Keratinocyte (primary cell): ENCODE results near the gene KCNQ4. TPM values are rescaled to one million over a fixed set of nuclear protein-coding genes. Genes with fewer than 3 reads are reported as not detected.

Experiments
- DNase-seq: peaks from one replicate; pipeline ENCODE4 v3.0.0-alpha.2; 2011; ENCODE audit warnings: low read depth, missing footprints, low spot score
- FAIRE-seq: peaks from 2 replicates; lab custom pipeline; 2011; peaks lifted over from hg19 to GRCh38; lab: Jason Lieb, UNC
- H2AFZ ChIP-seq: 2 replicates; pipeline ENCODE4 v1.6.0; 2012; ENCODE audit warnings: low read length, control low read depth, inconsistent platforms; ENCODE audit not compliant: control insufficient read depth
- H3K27ac ChIP-seq: 2 replicates; pipeline ENCODE4 v1.5.1; 2011; ENCODE audit warnings: low read length; ENCODE audit not compliant: control insufficient read depth, insufficient read depth
- H3K27me3 ChIP-seq: 3 replicates; pipeline ENCODE4 v1.6.0; 2011; ENCODE audit warnings: low read length; ENCODE audit not compliant: control insufficient read depth, insufficient read depth; ENCODE audit errors: extremely low read depth
- H3K36me3 ChIP-seq, 2 experiments: 2 replicates in 1 of 2; 3 replicates in 1 of 2; pipeline ENCODE4 v1.5.1; 2011; ENCODE audit warnings: low read length in 2 of 2, mild to moderate bottlenecking in 1 of 2; ENCODE audit not compliant: control insufficient read depth in 2 of 2, insufficient read depth in 2 of 2; ENCODE audit errors: extremely low read depth in 1 of 2
- H3K4me1 ChIP-seq: 3 replicates; pipeline ENCODE4 v1.5.1; 2011; ENCODE audit warnings: low read length; ENCODE audit not compliant: control insufficient read depth, insufficient read depth; ENCODE audit errors: extremely low read depth
- H3K4me2 ChIP-seq: 3 replicates; pipeline ENCODE4 v1.6.0; 2011; ENCODE audit warnings: low read depth, low read length; ENCODE audit not compliant: control insufficient read depth, insufficient read depth; ENCODE audit errors: extremely low read depth
- H3K4me3 ChIP-seq, 3 experiments: fragments of 200-600 bp in 1 of 3; sonication (generic) in 1 of 3; 2 replicates in 2 of 3; 3 replicates in 1 of 3; pipeline ENCODE4 v1.5.1; 2011 to 2016; ENCODE audit warnings: low read length in 3 of 3, mild to moderate bottlenecking in 3 of 3, control low read depth in 2 of 3, inconsistent platforms in 1 of 3, low read depth in 1 of 3, mixed read lengths in 1 of 3, mixed run types in 1 of 3, moderate library complexity in 1 of 3; ENCODE audit not compliant: control insufficient read depth in 2 of 3, insufficient read depth in 2 of 3; ENCODE audit errors: extremely low read depth in 1 of 3
- H3K79me2 ChIP-seq: 2 replicates; pipeline ENCODE4 v1.6.0; 2012; ENCODE audit warnings: low read length; ENCODE audit not compliant: control insufficient read depth, insufficient read depth
- H3K9ac ChIP-seq: 3 replicates; pipeline ENCODE4 v1.6.0; 2011; ENCODE audit warnings: low read length; ENCODE audit not compliant: control insufficient read depth, insufficient read depth; ENCODE audit errors: extremely low read depth
- H3K9me1 ChIP-seq: 3 replicates; pipeline ENCODE4 v1.6.0; 2011; ENCODE audit warnings: low read length; ENCODE audit not compliant: control insufficient read depth, insufficient read depth; ENCODE audit errors: extremely low read depth
- H3K9me3 ChIP-seq: 2 replicates; pipeline ENCODE4 v1.5.1; 2012; ENCODE audit warnings: low read depth, low read length; ENCODE audit not compliant: control insufficient read depth
- H4K20me1 ChIP-seq: 3 replicates; pipeline ENCODE4 v1.6.0; 2011; ENCODE audit warnings: low read length; ENCODE audit not compliant: control insufficient read depth, insufficient read depth; ENCODE audit errors: extremely low read depth
- EZH2 ChIP-seq: IDR thresholded peaks from one replicate; pipeline ENCODE4 v1.6.1; 2012; ENCODE audit warnings: inconsistent platforms, mild to moderate bottlenecking, low read length, moderate library complexity
- dilution Hi-C: fragments of 300-500 bp; cut with MboI; formaldehyde crosslinking; loops from one replicate; pipeline ENCODE4 v1.7.0; 2020; ENCODE audit warnings: low sequenced_read_pairs; ENCODE audit not compliant: extremely low pct_ligation_motif_present
- polyA plus RNA-seq, 5 experiments: library from polyadenylated mRNA; depleted of rRNA in 3 of 5; stranded (reverse) in 3 of 5; stranded (forward) in 1 of 5; unstranded in 1 of 5; fragments of >200 nt; gene quantifications; 1 replicate in 1 of 5; 2 replicates in 3 of 5; 3 replicates in 1 of 5; pipeline versions ENCODE4 v1.2.1 to v1.2.3, GENCODE V29; 2011 to 2012; ENCODE audit warnings: missing spikeins in 2 of 5, low read depth in 1 of 5, low replicate concordance in 1 of 5
- TF ChIP-seq, protein P1 (sequence below), 3 experiments: IDR thresholded peaks in 1 of 3; conservative IDR thresholded peaks in 1 of 3; optimal IDR thresholded peaks in 1 of 3; 2 replicates in 2 of 3; 3 replicates in 1 of 3; pipeline versions ENCODE3 to v1.5.1; 2011; ENCODE audit warnings: low read length in 3 of 3, mild to moderate bottlenecking in 3 of 3, moderate library complexity in 2 of 3, control low read depth in 1 of 3, inconsistent platforms in 1 of 3; ENCODE audit not compliant: insufficient read depth in 2 of 3; ENCODE audit errors: extremely low read depth in 1 of 3

The KCNQ4 gene
- polyA plus RNA-seq, 1 donor (not counting 4 experiments of a cell fraction or from before 2014, with no cell fraction given): not detected

DNA sequence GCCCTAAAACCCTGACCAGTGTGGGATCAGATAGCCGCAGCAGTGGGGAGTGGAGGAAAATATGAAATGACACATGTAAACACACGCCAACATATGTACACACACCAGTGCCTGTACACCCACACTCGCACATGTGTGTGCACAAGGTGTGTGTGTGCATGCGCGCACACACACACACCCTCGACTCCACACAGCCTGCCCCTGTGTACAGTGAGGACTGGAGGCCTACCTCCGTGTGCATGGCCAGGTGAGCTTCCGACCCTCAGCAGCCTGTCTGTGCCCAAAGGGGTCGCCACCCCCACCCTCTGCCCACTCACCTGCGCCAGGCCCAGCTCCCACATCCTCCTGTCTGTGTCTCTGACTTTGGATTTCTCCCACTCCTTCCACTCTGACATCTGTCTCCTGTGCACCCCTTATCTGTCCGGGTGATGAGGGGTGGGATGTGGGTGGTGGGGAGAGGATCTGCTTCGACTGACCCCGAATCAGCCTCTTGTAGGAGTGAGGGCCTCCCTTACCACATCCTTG, 46.9 kb downstream of the KCNQ4 start:
- Histone ChIP-seq H3K27me3 (peaks cover 3% of the 10 kb centered on the region), H3K79me2 (no peaks in the 10 kb centered on the region), H3K4me2 (no peak overlapping the region), H2AFZ (no peak overlapping the region), H3K9me3 (no peaks in the 10 kb centered on the region), H3K4me3 (no peak overlapping the region), H3K36me3 (no peaks in the 10 kb centered on the region), H3K27ac (no peak overlapping the region), H3K9ac (no peak overlapping the region), H3K9me1 (no peaks in the 10 kb centered on the region), H4K20me1 (no peaks in the 10 kb centered on the region), H3K4me1 (peaks cover 6% of the 10 kb centered on the region)
- dilution Hi-C loops: no loop called here
- no peak for DNase-seq
- no peak for FAIRE-seq
- TF ChIP-seq EZH2: no peak
- TF ChIP-seq, protein P1, sequence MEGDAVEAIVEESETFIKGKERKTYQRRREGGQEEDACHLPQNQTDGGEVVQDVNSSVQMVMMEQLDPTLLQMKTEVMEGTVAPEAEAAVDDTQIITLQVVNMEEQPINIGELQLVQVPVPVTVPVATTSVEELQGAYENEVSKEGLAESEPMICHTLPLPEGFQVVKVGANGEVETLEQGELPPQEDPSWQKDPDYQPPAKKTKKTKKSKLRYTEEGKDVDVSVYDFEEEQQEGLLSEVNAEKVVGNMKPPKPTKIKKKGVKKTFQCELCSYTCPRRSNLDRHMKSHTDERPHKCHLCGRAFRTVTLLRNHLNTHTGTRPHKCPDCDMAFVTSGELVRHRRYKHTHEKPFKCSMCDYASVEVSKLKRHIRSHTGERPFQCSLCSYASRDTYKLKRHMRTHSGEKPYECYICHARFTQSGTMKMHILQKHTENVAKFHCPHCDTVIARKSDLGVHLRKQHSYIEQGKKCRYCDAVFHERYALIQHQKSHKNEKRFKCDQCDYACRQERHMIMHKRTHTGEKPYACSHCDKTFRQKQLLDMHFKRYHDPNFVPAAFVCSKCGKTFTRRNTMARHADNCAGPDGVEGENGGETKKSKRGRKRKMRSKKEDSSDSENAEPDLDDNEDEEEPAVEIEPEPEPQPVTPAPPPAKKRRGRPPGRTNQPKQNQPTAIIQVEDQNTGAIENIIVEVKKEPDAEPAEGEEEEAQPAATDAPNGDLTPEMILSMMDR (optimal IDR thresholded peaks at IDR 0.05 in 1 of 3, IDR thresholded peaks at IDR 0.05 in 1 of 3, conservative IDR thresholded peaks at IDR 0.05 in 1 of 3; ENCODE audit: extremely low read depth in 1 of 3, insufficient read depth in 2 of 3, low read length in 3 of 3): no peak

DNA sequence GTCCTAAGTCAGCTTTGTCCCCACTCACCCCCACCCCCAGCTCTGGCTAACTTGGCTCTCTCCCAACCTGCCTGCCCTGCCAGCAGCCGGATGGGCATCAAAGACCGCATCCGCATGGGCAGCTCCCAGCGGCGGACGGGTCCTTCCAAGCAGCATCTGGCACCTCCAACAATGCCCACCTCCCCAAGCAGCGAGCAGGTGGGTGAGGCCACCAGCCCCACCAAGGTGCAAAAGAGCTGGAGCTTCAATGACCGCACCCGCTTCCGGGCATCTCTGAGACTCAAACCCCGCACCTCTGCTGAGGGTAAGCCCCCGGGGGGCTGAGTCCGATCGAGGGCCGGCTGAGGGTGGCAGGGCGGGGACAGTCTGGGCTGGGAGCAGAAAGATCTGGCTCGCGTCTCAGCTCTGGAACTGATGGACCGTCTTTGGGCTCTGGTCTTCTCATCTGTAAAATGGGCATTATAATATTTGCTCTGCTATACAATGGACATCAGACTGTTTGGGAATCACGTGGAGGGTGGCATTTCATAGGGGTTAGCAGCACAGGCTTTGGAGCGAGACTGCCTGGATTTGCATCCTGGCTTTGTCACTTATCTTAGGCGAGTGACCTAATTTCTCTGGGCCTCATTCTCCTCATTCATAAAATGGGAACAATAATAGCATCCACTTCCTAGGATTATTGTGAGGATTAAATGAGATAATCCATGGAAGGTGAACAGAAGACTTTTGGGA, 47.6 kb downstream of the KCNQ4 start:
- Histone ChIP-seq H3K9me1 (no peaks in the 10 kb centered on the region), H3K4me2 (no peak overlapping the region), H3K27me3 (peaks cover 8% of the 10 kb centered on the region), H3K27ac (no peak overlapping the region), H3K4me1 (peaks cover 6% of the 10 kb centered on the region), H3K4me3 (no peak overlapping the region), H4K20me1 (no peaks in the 10 kb centered on the region), H3K9ac (no peak overlapping the region), H3K79me2 (no peaks in the 10 kb centered on the region), H2AFZ (no peak overlapping the region), H3K36me3 (no peaks in the 10 kb centered on the region), H3K9me3 (no peaks in the 10 kb centered on the region)
- TF ChIP-seq, protein P1 (optimal IDR thresholded peaks at IDR 0.05 in 1 of 3, IDR thresholded peaks at IDR 0.05 in 1 of 3, conservative IDR thresholded peaks at IDR 0.05 in 1 of 3; ENCODE audit: extremely low read depth in 1 of 3, insufficient read depth in 2 of 3, low read length in 3 of 3): no peak
- TF ChIP-seq EZH2: no peak
- DNase-seq (no peak), FAIRE-seq (no peak)
- dilution Hi-C loops: no loop called here
